GM12864 (cell line): ENCODE results near the gene VPS13A.

ENCODE experiments used
- DNase-seq: peaks from one replicate; pipeline ENCODE4 v3.0.0-alpha.2; 2011; ENCODE audit warnings: low read depth
- H3K4me3 ChIP-seq: 2 replicates; pipeline ENCODE4 v1.5.1; 2011; ENCODE audit warnings: mild to moderate bottlenecking, low read depth, low read length, control low read depth
- CTCF ChIP-seq: IDR thresholded peaks from 2 replicates; pipeline ENCODE4 v1.5.1; 2011; ENCODE audit warnings: low read depth, mild to moderate bottlenecking, moderate library complexity, low read length, control low read depth, inconsistent platforms; ENCODE audit errors: missing control alignments

VPS13A gene

GRCh38 chr9:77177143-77177893 lies at the start of gene VPS13A:
TSS of gene VPS13A (plus strand) at chr9:77177534. CDS start at chr9:77177705, 171 bp downstream.
- peak within 1 kb of the TSS; percentile 60 for H3K4me3 ChIP-seq
- peak; percentile 60 for DNase-seq
- TF ChIP-seq CTCF, result peak; percentile 3

GRCh38 chr9:77128125-77128789 lies 49.1 kb upstream of the VPS13A start:
- TF ChIP-seq CTCF, result no peak
- no peak overlapping the region for H3K4me3 ChIP-seq
- no peak for DNase-seq

- no peak for DNase-seq
- TF ChIP-seq CTCF, result no peak
- H3K4me3 ChIP-seq, result no peak overlapping the region
Measured at GRCh38 chr9:77131399-77131798, 45.9 kb upstream of the VPS13A start.

GRCh38 chr9:77133011-77133410 lies 44.3 kb upstream of the VPS13A start:
- no peak for TF ChIP-seq CTCF
- H3K4me3 ChIP-seq, result no peak overlapping the region
- no peak for DNase-seq

GRCh38 chr9:77142366-77142765 lies 35.0 kb upstream of the VPS13A start:
- H3K4me3 ChIP-seq, result no peak overlapping the region
- no peak for DNase-seq
- TF ChIP-seq CTCF, result no peak

GRCh38 chr9:77149879-77150278 lies 27.5 kb upstream of the VPS13A start:
- no peak overlapping the region for H3K4me3 ChIP-seq
- no peak for TF ChIP-seq CTCF
- DNase-seq, result no peak

- no peak for TF ChIP-seq CTCF
- H3K4me3 ChIP-seq, result no peak overlapping the region
- no peak for DNase-seq
Measured at GRCh38 chr9:77152289-77152688, 25.0 kb upstream of the VPS13A start.
